ENCODE data around the gene MDM1.

Gene MDM1

GRCh38 chr12:68280240-68280639 lies 51.9 kb downstream of the MDM1 start:
- no peak for TF ChIP-seq CTCF (IDR thresholded peaks at IDR 0.05)

GRCh38 chr12:68279227-68280054 lies 52.7 kb downstream of the MDM1 start:
- no peak for TF ChIP-seq CTCF (IDR thresholded peaks at IDR 0.05)

- no peak for TF ChIP-seq CTCF (IDR thresholded peaks at IDR 0.05)
Measured at GRCh38 chr12:68276402-68276930, 55.7 kb downstream of the MDM1 start.

- TF ChIP-seq CTCF (IDR thresholded peaks at IDR 0.05): no peak
Measured at GRCh38 chr12:68272732-68273131, 59.4 kb downstream of the MDM1 start.

GRCh38 chr12:68271346-68271745 lies 60.8 kb downstream of the MDM1 start:
- no peak for TF ChIP-seq CTCF (IDR thresholded peaks at IDR 0.05)

- no peak for TF ChIP-seq CTCF (IDR thresholded peaks at IDR 0.05)
Measured at GRCh38 chr12:68270358-68270757, 61.8 kb downstream of the MDM1 start.

- TF ChIP-seq CTCF (IDR thresholded peaks at IDR 0.05): no peak
Measured at GRCh38 chr12:68269779-68270178, 62.4 kb downstream of the MDM1 start.
